GM12891 (cell line): ENCODE results near the gene CNNM2.

Source experiments
- DNase-seq: peaks from one replicate; pipeline ENCODE4 v3.0.0; 2011; ENCODE audit warnings: low spot score; ENCODE audit not compliant: insufficient read length
- FAIRE-seq: peaks from 2 replicates; lab custom pipeline; 2011; peaks lifted over from hg19 to GRCh38; lab: Jason Lieb, UNC
- PAX5 ChIP-seq: IDR thresholded peaks from 2 replicates; pipeline ENCODE4 v1.6.1; 2011; ENCODE audit warnings: low read length, moderate library complexity, mild to moderate bottlenecking; ENCODE audit not compliant: insufficient read depth, severe bottlenecking
- POLR2A ChIP-seq: IDR thresholded peaks from 2 replicates; pipeline ENCODE4 v1.6.1; 2011; ENCODE audit warnings: low read depth, low read length, control low read depth
- POLR2AphosphoS5 ChIP-seq: IDR thresholded peaks from 2 replicates; pipeline ENCODE4 v1.6.1; 2011; ENCODE audit warnings: low read depth, low read length, control low read depth
- POU2F2 ChIP-seq: IDR thresholded peaks from 2 replicates; pipeline ENCODE4 v1.6.1; 2011; ENCODE audit warnings: low read depth, mild to moderate bottlenecking, control low read depth, low read length, moderate library complexity
- SPI1 ChIP-seq: IDR thresholded peaks from 2 replicates; pipeline ENCODE4 v1.6.1; 2011; ENCODE audit warnings: low read depth, low read length, control low read depth
- TAF1 ChIP-seq: IDR thresholded peaks from 2 replicates; pipeline ENCODE4 v1.6.1; 2011; ENCODE audit warnings: low read depth, low read length, control low read depth

The CNNM2 gene

GRCh38 chr10:103025696-103026095 is 107.6 kb downstream of the CNNM2 start:
- FAIRE-seq, result no peak

GRCh38 chr10:103038570-103038969 is 120.5 kb downstream of the CNNM2 start:
- DNase-seq (no peak), FAIRE-seq (no peak)
- no peak for TF ChIP-seq TAF1
- TF ChIP-seq POU2F2, result no peak

More at GRCh38 chr10:103025696-103026095, 107.6 kb downstream of the CNNM2 start:
- DNase-seq, result no peak
- TF ChIP-seq SPI1 (no peak), TAF1 (no peak), POU2F2 (no peak), PAX5 (no peak), POLR2A (no peak), POLR2AphosphoS5 (no peak)

GRCh38 chr10:103040418-103040817 is 122.3 kb downstream of the CNNM2 start:
- DNase-seq (no peak), FAIRE-seq (peak; percentile 9)
- no peak for TF ChIP-seq POLR2AphosphoS5
- TF ChIP-seq POU2F2, result no peak
- no peak for TF ChIP-seq PAX5
- no peak for TF ChIP-seq POLR2A
- no peak for TF ChIP-seq SPI1
- no peak for TF ChIP-seq TAF1

- DNase-seq, result no peak
- FAIRE-seq, result no peak
- TF ChIP-seq SPI1 (no peak), PAX5 (no peak), POU2F2 (no peak), POLR2A (no peak)
Observed at GRCh38 chr10:103041391-103041790, 123.3 kb downstream of the CNNM2 start.

GRCh38 chr10:103042129-103042528 is 124.0 kb downstream of the CNNM2 start:
- DNase-seq (no peak), FAIRE-seq (no peak)
- TF ChIP-seq TAF1, result no peak
- TF ChIP-seq POU2F2, result no peak
- no peak for TF ChIP-seq SPI1
- no peak for TF ChIP-seq POLR2AphosphoS5
- TF ChIP-seq POLR2A, result no peak
- TF ChIP-seq PAX5, result no peak

GRCh38 chr10:103042908-103043307 is 124.8 kb downstream of the CNNM2 start:
- DNase-seq (no peak), FAIRE-seq (no peak)
- TF ChIP-seq TAF1, result no peak
- no peak for TF ChIP-seq SPI1
- TF ChIP-seq POU2F2, result no peak
- no peak for TF ChIP-seq PAX5
- TF ChIP-seq POLR2A, result no peak
- TF ChIP-seq POLR2AphosphoS5, result no peak

GRCh38 chr10:103044942-103045489 is 126.9 kb downstream of the CNNM2 start:
- TF ChIP-seq POLR2A (no peak), POU2F2 (no peak), SPI1 (no peak), TAF1 (no peak), POLR2AphosphoS5 (no peak), PAX5 (no peak)
- FAIRE-seq, result no peak
- DNase-seq, result no peak

GRCh38 chr10:103045961-103046360 is 127.9 kb downstream of the CNNM2 start:
- FAIRE-seq (no peak), DNase-seq (no peak)
- TF ChIP-seq PAX5 (no peak), POLR2A (no peak), TAF1 (no peak), SPI1 (no peak), POLR2AphosphoS5 (no peak), POU2F2 (no peak)

- DNase-seq (no peak), FAIRE-seq (no peak)
- TF ChIP-seq POLR2A (no peak), TAF1 (no peak), POLR2AphosphoS5 (no peak)
Observed at GRCh38 chr10:103047381-103047780, 129.3 kb downstream of the CNNM2 start.

GRCh38 chr10:103049237-103049636 is 131.1 kb downstream of the CNNM2 start:
- TF ChIP-seq POLR2A, result no peak
- no peak for TF ChIP-seq SPI1
- no peak for TF ChIP-seq POLR2AphosphoS5
- no peak for TF ChIP-seq POU2F2
- no peak for TF ChIP-seq TAF1
- TF ChIP-seq PAX5, result no peak
- no peak for DNase-seq
- FAIRE-seq, result no peak
